Measurements from ENCODE around the gene TUBGCP3. TPM values are rescaled to one million over a fixed set of nuclear protein-coding genes. Genes with fewer than 3 reads are reported as not detected.

The TUBGCP3 gene
- total and polyA plus RNA-seq, 9 of the 15 experiments (the other 6 are each of a cell fraction or from before 2014, with no cell fraction given): 3.0 to 24.8 (median 15.2) TPM

DNA sequence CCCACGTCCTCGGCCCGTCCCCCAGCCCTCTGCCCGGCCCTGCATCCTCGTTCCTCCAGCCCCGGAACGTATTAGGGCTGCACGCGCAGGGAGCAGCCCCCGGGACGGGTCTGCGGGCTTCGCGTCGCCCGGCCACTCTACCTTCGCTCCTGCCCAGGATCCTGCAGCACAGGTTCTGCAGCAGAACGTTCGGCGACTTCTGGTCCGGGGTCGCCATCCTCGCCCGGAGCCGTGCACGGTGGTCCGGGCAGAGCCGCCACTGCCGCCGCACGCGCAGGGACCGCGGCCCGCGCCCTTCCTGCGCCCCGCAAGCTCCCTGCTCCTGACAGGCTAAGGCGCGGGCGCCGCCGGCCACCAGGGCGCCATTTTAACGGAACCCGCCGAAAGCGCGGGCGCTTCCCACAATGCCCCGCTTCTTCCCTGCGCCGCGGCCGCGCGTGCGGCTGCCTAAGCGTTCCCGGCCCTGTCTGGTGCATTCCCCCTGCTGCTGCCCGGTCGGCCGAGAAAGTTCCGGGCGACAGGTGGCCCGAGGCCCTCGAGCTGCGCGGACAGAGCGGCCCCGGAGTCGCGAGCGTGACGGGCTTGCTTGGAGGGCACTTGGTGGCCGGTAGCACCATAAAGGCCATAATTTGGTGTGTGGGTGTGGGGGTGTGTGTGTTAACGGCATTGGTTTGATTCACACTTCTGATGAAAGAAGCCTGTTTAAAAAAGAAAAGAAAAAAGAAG, at the start of gene TUBGCP3 (continued):
- TF ChIP-seq ZBTB33 (CRISPR knock-in tag; IDR thresholded peaks at IDR 0.05) (peak; percentile 60; the same call in 1 of the 2 replicates), PHF20 (IDR thresholded peaks at IDR 0.05; ENCODE audit: partially characterized antibody) (peak; percentile 93), MAX (CRISPR knock-in tag; IDR thresholded peaks at IDR 0.05) (peak; percentile 92), SMARCA4 (IDR thresholded peaks at IDR 0.05) (no peak), CC2D1A (IDR thresholded peaks at IDR 0.05) (no peak), POLR2G (IDR thresholded peaks at IDR 0.05; ENCODE audit: low read depth, low read length) (peak; percentile 96), PTBP1 (IDR thresholded peaks at IDR 0.05; ENCODE audit: low read depth, low read length) (no peak), RBM22 (IDR thresholded peaks at IDR 0.05; ENCODE audit: low read depth, low read length, poor library complexity, severe bottlenecking) (no peak), RCOR1 (IDR thresholded peaks at IDR 0.05; ENCODE audit: borderline replicate concordance in 1 of 2, low read depth in 2 of 2, low read length in 2 of 2) (0 out of 4 replicates have a peak, but pooled peaks of 1 of the 2 experiments have one; percentile 5), ZFP30 (CRISPR knock-in tag; IDR thresholded peaks at IDR 0.05; ENCODE audit: borderline replicate concordance) (no peak), ZNF347 (CRISPR knock-in tag; IDR thresholded peaks at IDR 0.05; ENCODE audit: low read depth) (no peak), L3MBTL2 (IDR thresholded peaks at IDR 0.05) (peak; percentile 94), PHF8 (IDR thresholded peaks at IDR 0.05; ENCODE audit: borderline replicate concordance, low read length) (peak; percentile 91), PHF21A (IDR thresholded peaks at IDR 0.05; ENCODE audit: borderline replicate concordance, low read depth) (no peak)
- TF ChIP-seq, protein P1, sequence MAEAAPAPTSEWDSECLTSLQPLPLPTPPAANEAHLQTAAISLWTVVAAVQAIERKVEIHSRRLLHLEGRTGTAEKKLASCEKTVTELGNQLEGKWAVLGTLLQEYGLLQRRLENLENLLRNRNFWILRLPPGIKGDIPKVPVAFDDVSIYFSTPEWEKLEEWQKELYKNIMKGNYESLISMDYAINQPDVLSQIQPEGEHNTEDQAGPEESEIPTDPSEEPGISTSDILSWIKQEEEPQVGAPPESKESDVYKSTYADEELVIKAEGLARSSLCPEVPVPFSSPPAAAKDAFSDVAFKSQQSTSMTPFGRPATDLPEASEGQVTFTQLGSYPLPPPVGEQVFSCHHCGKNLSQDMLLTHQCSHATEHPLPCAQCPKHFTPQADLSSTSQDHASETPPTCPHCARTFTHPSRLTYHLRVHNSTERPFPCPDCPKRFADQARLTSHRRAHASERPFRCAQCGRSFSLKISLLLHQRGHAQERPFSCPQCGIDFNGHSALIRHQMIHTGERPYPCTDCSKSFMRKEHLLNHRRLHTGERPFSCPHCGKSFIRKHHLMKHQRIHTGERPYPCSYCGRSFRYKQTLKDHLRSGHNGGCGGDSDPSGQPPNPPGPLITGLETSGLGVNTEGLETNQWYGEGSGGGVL (CRISPR knock-in tag; IDR thresholded peaks at IDR 0.05): no peak
- TF ChIP-seq, protein P2, sequence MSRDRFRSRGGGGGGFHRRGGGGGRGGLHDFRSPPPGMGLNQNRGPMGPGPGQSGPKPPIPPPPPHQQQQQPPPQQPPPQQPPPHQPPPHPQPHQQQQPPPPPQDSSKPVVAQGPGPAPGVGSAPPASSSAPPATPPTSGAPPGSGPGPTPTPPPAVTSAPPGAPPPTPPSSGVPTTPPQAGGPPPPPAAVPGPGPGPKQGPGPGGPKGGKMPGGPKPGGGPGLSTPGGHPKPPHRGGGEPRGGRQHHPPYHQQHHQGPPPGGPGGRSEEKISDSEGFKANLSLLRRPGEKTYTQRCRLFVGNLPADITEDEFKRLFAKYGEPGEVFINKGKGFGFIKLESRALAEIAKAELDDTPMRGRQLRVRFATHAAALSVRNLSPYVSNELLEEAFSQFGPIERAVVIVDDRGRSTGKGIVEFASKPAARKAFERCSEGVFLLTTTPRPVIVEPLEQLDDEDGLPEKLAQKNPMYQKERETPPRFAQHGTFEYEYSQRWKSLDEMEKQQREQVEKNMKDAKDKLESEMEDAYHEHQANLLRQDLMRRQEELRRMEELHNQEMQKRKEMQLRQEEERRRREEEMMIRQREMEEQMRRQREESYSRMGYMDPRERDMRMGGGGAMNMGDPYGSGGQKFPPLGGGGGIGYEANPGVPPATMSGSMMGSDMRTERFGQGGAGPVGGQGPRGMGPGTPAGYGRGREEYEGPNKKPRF (IDR thresholded peaks at IDR 0.05; ENCODE audit: low read depth, low read length): no peak
- TF ChIP-seq, protein P3, sequence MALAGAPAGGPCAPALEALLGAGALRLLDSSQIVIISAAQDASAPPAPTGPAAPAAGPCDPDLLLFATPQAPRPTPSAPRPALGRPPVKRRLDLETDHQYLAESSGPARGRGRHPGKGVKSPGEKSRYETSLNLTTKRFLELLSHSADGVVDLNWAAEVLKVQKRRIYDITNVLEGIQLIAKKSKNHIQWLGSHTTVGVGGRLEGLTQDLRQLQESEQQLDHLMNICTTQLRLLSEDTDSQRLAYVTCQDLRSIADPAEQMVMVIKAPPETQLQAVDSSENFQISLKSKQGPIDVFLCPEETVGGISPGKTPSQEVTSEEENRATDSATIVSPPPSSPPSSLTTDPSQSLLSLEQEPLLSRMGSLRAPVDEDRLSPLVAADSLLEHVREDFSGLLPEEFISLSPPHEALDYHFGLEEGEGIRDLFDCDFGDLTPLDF (CRISPR knock-in tag; IDR thresholded peaks at IDR 0.05): peak; percentile 95
- TF ChIP-seq, protein P4, sequence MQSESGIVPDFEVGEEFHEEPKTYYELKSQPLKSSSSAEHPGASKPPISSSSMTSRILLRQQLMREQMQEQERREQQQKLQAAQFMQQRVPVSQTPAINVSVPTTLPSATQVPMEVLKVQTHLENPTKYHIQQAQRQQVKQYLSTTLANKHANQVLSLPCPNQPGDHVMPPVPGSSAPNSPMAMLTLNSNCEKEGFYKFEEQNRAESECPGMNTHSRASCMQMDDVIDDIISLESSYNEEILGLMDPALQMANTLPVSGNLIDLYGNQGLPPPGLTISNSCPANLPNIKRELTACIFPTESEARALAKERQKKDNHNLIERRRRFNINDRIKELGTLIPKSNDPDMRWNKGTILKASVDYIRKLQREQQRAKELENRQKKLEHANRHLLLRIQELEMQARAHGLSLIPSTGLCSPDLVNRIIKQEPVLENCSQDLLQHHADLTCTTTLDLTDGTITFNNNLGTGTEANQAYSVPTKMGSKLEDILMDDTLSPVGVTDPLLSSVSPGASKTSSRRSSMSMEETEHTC (IDR thresholded peaks at IDR 0.05): no peak
